GM18498 (cell line): Measurements from ENCODE around the gene RSBN1.
A peak's percentile ranks its signal among the peaks of the same experiment; 100 is the strongest.
"Not testable (repeated sequence)": the region's sequence is repeated elsewhere in the genome, so short reads cannot be mapped to it uniquely, and the experiment has no call there.

ENCODE experiments used
- ATAC-seq: cut with Tn5 transposase; IDR thresholded peaks from one replicate; pipeline ENCODE4 v1.9.1; 2021; ENCODE audit warnings: mild to moderate bottlenecking, moderate library complexity; ENCODE audit not compliant: unreplicated experiment

RSBN1 gene

DNA sequence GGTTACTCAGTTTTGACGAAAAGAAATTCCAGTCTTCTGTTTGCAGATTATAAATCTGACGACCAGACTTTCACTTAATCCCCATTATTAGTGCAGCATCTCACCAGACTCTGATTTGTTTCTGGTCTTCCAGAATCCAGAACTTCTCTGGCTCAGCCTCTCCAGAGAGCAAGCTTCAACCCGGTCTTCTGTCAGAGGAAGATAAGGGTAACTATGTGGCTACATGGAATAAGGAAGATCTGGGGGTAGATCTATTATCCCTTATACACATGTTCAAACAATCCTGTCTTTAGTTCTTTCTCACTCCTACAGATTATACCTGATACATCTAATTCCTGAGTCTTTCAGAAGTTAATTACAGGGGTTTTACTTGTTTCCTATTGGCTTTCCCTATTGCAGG lies 62.9 kb downstream of the RSBN1 start:
- ATAC-seq = no peak

DNA sequence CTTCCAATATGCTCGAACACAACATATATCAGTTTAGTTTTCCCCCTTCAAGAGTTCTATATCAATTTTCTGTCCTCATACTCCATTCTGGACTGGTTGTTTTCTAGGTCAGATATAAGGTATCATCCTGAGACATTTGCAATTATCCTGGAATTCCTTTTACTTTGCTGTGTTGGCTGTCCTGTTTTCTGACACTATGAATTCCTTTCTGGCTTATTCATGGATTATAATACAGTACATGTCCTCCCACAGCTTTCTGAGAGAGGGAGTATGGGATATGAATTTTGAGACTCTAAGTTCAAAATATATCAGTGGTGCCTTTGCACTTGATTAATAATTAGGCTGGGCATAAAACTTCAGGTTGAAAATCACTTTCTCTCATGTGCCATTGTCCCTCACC lies 64.9 kb downstream of the RSBN1 start:
- ATAC-seq = no peak

GRCh38 chr1:113745425-113745824 lies 66.9 kb downstream of the RSBN1 start:
- ATAC-seq = no peak

- no peak for ATAC-seq
These were observed 68.2 kb downstream of the RSBN1 start for GRCh38 chr1:113744114-113744513.

- peak; percentile 76 for ATAC-seq
These were observed 69.8 kb downstream of the RSBN1 start for GRCh38 chr1:113742515-113742914.

DNA sequence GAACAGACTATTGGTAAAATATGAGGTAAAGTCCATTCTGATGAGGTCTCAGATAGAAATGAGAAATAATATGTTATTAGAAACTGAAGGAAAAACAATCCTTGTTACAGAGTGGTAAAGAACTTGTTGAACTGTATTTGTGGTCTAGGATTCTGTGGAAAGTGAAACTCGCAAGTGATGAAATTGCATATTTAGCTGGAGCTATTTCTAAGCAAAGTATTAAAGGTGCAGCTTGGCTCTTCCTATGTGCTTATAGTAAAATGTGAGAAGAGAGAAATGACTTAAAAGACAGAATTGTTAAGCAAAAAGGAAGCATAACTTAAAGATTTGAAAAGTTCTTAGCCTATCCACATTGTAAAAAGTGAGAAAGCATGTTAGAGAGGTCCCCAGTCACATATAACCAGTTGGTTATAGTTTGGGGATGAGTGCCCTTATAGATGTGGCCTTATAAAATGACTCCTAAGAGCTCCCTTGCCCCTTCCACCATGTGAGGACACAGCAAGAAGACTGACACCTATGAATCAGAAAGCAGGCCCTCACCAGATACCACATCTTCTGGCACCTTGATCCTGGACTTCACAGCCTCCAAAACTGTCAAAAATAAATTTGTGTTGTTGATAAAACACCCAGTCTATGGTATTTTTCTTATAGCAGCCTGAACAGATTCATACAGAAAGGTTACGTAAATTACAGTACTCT lies 77.8 kb downstream of the RSBN1 start:
- no peak for ATAC-seq

DNA sequence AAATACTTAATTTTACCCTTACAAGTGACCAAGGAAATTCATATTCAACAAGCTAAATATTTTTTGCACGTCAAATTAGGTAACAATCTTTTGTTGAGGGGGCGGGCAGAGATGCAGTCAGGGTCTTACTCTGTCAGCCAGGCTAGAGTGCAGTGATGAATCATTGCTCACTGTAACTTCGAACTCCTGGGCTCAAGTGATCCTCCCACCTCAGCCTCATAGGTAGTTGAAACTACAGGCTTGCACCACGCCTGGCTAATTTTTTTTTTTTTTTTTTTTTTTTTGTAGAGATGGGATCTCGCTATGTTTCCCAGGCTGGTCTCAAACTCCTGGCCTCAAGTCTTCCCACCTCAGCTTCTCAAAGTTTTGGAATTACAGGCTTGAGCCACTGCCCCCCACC lies 79.5 kb downstream of the RSBN1 start:
- ATAC-seq = no peak

DNA sequence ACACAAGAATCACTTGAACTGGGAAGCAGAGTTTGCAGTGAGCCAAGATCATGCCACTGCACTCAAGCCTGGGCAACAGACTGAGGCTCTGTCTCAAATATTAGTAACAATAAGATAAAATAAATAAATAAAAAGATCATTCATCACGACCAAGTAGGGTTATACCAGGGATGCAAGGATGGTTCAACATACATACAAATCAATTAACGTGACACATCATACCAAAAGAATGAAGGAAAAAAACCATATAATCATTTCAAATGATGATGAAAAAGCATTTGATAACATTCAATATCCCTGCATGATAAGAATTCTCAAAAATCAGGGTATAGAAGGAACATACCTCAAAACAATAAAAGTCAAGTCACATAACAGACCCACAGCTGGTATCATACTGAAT lies 91.3 kb downstream of the RSBN1 start:
- ATAC-seq = no peak

GRCh38 chr1:113718621-113719020 lies 93.7 kb downstream of the RSBN1 start:
- ATAC-seq = not testable (repeated sequence)

DNA sequence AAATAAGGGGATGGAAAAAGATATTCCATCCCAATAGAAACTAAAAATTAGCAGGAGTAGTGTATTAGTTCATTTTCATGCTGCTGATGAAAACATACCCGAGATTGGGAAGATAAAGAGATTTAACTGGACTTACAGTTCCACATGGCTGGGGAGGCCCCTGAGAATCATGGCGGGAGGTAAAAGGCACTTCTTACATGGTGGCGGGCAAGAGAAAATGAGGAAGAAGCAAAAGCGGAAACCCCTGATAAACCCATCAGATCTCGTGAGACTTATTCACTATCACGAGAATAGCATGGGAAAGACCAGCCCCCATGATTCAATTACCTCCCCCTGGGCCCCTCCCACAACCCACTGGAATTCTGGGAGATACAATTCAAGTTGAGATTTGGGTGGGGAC lies 94.8 kb downstream of the RSBN1 start:
- ATAC-seq = not testable (repeated sequence)

DNA sequence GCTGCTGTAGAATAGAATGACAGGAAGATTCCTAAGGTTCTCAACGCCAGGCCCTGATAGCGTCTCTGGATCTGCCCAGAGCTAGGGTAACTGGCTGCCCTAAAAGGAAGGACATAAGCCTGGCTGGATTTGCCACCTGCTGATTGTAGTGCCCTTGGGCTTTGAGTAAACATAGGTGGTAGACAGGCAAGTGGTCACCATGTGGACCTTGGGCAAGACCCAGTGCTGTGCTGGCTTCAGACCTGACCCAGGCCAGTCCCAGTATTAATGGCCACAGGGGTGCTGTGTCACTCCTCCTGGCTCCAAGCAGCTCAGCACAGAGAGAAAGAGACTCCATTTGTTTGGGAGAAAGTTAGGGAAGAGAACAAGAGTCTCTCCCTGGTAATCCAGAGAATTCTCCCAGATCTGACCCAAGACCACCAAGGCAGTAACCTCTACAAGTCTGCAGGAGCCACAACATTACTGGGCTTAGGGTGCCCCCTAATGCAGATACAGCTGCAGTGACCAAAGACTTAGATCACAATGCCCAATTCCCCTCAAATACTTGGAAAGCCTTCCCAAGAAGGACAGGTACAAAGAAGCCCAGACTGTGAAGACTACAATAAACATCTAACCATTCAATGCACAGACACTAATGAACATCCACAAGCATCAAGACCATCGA lies 97.5 kb downstream of the RSBN1 start:
- ATAC-seq = no peak
